ENCODE data around the gene PLD4. TPM values are rescaled to one million over a fixed set of nuclear protein-coding genes. Genes with fewer than 3 reads are reported as not detected.

PLD4 gene
- total RNA-seq, 1 experiment from 2014 or later: 0.07 TPM

- TF ChIP-seq ERG (CRISPR knock-in tag; IDR thresholded peaks at IDR 0.05) (no peak), ARID4B (CRISPR knock-in tag; IDR thresholded peaks at IDR 0.05; ENCODE audit: borderline replicate concordance) (no peak), NFATC4 (CRISPR knock-in tag; IDR thresholded peaks at IDR 0.05) (no peak), AR (CRISPR knock-in tag; IDR thresholded peaks at IDR 0.05) (no peak), TP53 (CRISPR knock-in tag; IDR thresholded peaks at IDR 0.05) (no peak), NR3C1 (CRISPR knock-in tag; conservative IDR thresholded peaks at IDR 0.05; ENCODE audit: low read depth) (no peak), RELA (CRISPR knock-in tag; IDR thresholded peaks at IDR 0.05; ENCODE audit: borderline replicate concordance) (no peak), ZBTB21 (CRISPR knock-in tag; IDR thresholded peaks at IDR 0.05; ENCODE audit: borderline replicate concordance) (no peak), ZNF121 (CRISPR knock-in tag; IDR thresholded peaks at IDR 0.05) (no peak), FOXK1 (CRISPR knock-in tag; IDR thresholded peaks at IDR 0.05) (no peak), ATF6 (CRISPR knock-in tag; IDR thresholded peaks at IDR 0.05) (no peak), FOXP4 (CRISPR knock-in tag; IDR thresholded peaks at IDR 0.05) (no peak), CREB1 (CRISPR knock-in tag; IDR thresholded peaks at IDR 0.05) (no peak), ZNF232 (CRISPR knock-in tag; IDR thresholded peaks at IDR 0.05) (no peak)
Observed at GRCh38 chr14:104953097-104953496, 28.4 kb downstream of the PLD4 start (continued).

Measured in WTC11 (cell line).